LHCN-M2 (cell line): ENCODE data around the gene TMEM181. TPM values are rescaled to one million over a fixed set of nuclear protein-coding genes. Genes with fewer than 3 reads are reported as not detected.
"Not testable (repeated sequence)": the region's sequence is repeated elsewhere in the genome, so short reads cannot be mapped to it uniquely, and the experiment has no call there.

ENCODE experiments used
- DNase-seq: peaks from one replicate; pipeline ENCODE4 v3.0.0-alpha.2; 2012; ENCODE audit warnings: low read depth
- total RNA-seq: library from RNA; depleted of rRNA; stranded (reverse); fragments of >200 nt; gene quantifications from 2 replicates; pipeline ENCODE4 v1.2.3, GENCODE V29; 2014

Gene TMEM181
- total RNA-seq, 1 experiment from 2014 or later, result 43.4 TPM

DNA sequence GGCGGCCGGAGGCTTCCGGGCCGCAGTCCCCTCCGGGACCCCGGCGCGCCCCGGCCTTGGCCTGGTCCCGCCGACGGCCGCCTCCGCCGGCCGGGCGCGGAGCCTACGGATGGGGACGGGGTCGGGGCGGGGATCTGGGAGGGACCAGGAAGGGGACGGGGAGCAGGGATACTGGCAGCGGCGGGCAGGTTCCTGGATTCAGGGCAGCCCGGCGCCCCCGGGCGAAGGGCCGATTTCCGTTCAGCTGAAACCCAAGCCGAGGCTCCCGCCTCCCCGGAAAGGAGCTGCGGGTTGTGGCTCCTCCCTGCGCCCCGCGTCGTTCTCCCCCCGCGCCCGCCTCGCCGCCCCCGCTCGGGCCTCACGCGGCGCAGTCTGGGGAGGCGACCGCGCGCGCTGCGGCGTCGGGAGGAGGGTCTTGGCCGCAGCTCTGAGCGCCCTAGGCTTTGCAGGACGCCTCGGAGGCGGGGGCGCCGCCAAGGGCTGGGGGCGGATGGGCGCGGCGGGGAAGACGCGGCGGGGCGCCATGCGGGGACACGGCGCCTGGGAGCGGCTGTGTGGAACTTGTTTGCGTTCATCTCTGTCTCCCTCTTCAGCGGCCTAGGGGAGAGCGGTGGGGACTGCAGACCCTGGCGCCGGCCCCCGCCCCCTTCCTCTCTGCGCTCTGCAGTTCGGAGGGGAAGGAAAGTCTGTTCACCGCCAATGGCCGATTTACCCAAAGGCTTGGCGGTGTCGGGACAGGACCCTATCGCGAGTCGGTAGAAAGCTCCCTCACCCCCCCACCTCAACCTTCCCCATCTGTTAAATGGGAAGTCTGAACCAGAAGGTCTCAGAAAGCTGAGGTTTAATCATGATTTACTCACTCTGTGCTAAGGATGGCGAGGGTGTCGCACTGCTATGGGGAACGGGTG, 22.7 kb upstream of the TMEM181 start:
- DNase-seq, result no peak

DNA sequence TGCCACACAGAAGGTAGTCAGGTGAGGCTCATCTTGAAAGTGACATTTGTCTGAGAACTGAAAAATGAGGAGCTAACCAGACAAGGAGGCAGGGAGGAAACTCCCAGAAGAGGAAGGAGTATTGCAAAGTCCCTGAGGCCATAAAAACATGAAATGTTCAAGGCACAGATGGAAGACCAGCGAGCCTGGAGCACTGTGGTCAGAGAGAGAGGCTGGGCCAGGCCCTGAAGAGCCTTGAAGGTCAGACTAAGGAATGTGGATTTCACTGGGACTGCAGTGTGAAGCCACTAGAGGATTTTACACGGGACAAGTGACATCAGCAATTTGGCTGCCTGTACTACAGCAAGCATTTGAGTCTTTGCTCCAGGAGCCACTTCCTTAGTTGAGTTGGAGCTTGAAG, 21.1 kb upstream of the TMEM181 start:
- no peak for DNase-seq

DNA sequence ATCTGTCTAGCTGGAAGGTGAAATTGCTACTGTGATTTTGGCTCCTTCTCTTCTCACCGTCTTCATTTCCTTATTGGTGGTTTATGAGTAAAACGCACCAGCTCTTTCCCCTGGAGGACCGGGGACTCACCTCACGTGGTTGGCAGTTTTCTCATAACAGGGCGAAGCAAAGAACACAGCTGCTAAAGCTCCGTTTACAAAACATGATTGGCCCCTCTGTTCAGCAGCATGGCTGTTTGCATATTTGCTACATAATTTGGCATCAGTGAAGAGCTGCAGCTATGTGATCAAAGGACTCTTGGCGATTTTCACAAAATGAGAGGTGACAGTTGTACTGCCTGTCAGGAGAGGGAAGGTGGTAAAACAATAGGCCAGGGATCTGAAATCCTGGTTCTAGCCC, 20.5 kb upstream of the TMEM181 start:
- no peak for DNase-seq

DNA sequence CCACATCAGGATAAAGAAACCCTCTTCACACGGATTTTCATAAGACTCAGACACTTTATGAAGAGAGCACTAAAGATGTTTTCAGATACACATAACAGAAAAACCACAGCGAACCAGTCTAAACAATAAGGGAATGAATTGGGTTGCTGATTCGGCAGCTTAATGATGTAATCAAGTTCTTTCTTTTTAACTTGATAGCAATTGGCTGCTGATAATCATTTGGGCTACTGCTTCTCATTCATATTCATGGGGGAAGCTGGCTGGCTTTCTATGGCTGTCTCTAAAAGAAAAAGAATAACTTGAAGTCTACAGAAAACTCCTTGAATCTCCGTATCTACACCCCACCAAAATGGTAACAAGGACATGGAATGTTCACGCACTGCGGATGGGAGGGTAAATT, 20.0 kb upstream of the TMEM181 start:
- no peak for DNase-seq

DNA sequence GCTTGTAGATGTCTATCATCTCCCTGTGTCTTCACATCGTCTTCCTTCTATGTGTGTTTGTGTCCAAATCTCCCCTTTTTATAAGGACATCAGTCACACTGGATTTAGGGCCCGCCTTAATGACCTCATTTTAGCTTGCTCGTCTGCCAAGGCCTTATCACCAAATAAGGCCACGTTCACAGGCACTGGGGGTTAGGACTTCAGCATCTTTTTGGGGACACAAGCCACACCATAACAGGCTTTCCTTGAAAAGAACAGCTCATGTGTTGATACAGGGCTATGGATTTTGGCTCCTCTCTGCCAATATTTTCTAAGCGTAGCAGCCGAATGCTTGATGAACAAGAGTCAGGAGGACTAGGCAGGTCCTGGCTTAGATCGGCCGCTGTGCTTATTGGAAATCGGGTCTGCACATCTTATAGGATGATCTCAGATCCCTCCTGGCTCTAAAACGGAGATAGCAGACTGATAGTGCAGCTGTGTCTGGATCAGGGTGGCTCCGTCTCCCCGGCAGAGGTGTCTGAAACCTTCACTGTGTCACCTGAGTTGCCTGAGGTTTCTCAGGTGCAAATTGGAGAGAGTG, 16.2 kb upstream of the TMEM181 start:
- DNase-seq, result no peak

DNA sequence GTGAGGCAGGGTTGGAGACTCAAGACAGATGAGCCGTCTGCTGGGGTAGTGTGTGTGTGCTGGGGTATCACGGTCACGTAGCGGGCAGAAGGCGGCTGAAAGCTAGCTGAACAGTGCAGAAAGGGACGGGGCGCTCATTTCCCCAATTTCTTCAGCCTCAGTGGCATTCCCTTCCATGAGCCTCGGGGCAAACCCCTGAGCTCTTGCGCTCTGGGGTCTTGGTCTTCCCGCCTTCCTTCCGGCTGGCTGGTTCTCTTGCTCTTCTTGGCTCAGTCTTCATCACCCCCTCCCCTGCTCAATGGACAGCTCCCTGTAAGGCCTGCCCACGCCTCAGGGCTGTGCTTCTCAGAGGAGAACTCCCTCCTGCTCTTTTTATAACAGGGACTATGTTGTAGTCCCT, 15.5 kb upstream of the TMEM181 start:
- DNase-seq, result no peak

DNA sequence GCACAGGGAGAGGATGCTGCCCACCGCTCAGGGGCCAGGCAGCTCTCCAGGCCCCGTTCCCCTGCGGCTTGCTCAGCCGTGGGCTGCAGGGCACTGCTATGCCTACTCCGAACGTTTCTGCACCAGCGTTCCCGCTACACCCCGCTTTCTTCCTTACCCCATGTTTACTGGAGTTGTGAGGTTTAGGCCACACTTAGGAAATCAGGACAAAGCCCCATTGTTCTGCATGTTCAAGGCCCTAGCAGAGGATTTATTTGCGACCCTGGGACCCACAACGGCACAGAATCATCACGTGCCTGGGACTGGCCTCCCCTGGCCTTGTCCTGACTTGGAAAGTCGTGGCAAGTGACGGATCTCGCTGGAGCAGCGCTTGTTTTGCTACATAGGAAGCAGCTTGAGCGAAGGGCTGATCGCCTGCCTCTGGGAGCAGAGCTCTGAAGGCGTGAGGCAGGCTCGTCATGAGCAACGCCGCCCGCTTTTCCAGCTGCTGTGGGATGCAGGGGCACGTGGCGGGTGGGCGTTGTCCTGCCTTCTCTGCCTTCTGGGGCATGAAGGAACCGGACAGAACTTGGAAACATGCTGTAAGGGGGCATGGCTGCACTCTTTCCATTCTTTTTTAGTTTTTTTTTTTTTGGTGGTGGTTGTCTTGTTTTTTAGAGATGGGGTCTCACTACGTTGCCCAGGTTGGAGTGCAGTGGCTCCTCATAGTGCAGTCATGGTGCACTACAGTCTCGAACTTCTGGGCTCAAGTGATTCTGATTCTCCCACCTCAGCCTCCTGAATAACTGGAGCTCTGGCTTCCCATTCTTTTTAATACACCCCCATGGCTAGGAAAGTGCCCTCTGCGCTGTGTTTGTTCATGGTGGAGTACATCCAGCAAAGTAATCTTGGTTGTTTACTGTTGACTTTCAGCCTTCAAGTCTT, 14.6 kb upstream of the TMEM181 start:
- DNase-seq, result no peak

DNA sequence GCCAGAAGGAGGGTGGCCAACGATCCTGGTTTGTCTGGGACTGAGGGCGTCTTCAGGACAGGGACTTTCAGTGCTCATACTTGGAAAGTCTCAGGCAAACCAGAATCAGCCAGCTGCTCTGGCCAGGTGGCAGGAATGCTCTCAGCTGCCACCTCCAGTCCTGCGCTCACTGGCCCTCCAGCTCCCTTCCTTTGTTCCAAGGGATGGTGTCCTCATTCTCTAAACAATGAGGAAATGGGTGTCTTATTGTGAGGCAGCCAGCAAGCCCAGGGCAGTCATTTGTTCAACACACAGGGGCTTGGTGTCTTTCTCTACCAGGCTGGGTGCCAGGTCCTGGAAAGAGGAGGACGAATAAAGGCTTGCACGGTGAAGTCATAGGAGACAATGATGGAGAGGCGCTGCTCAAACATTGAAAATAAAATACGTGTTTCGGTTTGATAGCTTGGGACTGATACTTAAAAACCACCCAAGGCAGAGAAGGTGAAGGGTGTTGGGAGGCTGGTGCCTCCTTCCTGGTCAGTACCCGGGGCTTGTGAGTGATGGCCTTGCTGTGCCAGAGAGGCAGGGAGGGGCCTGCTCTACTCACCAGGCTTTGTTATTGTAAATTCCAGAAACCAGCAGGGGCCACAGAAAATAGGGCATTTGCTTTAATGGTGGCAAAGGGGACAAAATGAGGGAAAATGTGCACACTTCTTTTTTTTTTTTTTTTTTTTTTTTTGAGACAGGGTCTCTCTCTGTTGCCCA, 11.3 kb upstream of the TMEM181 start:
- DNase-seq, result no peak

DNA sequence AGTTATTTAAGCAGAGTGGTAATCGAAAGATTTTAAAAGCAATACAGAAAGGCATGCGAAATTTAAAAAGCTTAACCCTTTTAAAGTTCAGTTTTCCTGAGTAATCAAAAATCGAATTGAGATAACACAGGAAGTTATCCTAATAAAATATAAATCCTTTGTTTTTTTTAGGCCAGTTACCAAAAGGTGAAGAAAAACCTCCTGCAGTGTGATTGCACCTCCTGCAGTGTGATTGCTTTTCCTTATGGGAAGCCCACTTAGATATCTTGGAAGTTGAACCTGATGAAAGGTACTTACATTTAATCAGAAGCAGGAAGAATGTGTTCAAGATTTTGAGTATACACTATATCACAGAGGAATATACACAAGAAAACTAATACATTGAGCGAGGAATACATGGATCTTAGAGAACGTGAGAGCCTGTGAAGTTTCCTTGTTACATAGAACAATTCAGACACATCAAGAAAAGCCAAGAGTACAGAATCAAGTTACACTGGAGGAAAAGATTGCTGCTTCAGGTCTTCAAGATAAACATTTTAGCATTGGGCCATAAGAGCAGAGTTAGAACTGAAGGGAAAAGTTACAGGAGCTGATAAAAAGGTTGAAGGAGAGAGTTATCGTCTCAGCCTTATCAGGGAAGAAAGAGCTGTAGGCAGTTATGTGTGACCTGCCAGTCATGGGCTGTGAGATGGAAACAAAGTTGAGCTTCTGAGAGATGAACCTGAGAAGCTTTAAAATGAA, 7.7 kb upstream of the TMEM181 start:
- DNase-seq, result no peak

DNA sequence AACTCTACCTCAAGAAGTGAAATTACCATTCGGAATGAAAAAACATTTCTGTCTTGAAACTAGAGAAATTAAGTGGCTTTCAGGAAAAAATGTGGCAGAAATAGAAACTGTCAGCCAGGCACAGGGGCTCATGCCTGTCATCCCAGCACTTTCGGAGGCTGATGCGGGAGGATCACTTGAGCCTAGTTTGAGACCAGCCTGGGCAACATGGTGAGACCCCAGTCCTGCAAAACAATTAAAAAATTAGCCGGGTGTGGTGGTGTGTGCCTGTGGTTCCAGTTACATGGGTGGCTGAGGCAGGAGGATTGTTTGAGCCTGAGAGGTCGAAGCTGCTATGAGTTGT, 7.1 kb upstream of the TMEM181 start:
- DNase-seq, result no peak

DNA sequence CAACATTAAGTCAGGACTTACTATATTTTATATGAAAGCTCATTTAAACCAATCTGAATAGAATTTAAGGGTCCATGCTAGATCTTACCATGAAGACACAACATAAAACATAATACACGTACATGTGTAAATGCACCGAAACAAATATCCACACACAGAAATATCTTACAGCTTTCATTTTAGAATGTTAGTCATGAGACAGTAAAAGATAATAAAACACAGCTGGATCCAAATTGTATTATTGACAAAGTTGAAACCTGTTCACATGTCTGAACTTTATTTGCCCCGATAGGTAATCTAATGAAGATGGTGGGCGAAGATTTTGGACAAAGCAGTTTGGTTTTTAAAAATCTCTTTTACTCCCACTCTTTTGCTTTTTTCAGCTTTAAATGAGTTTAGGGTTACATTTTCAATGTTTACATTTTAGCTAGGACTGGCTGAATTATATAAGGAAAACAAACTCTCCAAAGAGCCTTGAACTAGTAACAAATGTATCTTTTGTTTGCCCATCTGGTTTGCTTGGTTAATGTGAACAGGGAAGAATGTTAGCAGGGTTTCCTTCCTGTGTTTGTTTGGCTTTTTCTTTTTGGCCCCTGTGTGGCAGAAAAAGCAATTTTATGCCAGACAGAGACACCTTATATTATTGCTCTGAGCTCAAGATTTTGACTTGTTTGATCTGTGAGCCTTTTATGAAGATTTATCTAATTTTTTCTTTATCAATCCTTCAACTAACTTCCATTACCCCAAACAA, 5.1 kb upstream of the TMEM181 start:
- DNase-seq, result no peak

DNA sequence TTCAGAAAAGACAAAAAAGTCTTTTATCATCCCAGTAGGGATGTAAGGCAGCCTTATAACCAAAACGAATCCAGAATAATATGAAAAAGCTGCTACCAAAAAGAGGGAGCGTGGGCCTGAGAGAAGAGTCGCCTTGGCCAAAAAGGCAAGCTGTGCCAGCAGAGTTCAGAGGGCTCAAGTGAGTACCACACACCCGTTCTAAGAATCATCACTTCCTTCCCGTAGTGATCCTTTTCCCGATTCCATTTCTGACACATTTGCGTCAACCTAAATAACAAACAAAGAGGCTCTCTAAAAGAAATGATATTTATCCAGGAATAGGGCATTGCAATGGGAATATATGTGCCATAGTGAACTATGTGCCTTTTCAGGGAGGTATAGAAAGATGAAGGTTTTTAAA, 3.8 kb upstream of the TMEM181 start:
- no peak for DNase-seq

DNA sequence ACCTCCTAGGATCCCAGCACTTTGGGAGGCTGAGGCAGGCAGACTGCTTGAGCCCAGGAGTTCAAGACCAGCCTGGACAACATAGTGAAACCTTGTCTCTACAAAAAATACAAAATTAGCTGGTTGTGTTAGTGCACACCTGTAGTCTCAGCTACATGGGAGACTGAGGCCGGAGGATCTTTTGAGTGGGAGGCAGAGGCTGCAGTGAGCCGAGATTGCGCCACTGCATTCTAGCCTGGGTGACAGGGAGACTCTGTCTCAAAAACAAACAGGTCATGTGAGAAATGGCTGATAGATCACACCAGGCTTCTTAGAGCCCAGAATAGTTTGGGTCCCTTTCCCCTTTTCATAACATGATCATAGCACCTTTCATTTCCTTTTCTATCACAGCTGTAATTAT, 2.8 kb upstream of the TMEM181 start:
- not testable (repeated sequence) for DNase-seq

DNA sequence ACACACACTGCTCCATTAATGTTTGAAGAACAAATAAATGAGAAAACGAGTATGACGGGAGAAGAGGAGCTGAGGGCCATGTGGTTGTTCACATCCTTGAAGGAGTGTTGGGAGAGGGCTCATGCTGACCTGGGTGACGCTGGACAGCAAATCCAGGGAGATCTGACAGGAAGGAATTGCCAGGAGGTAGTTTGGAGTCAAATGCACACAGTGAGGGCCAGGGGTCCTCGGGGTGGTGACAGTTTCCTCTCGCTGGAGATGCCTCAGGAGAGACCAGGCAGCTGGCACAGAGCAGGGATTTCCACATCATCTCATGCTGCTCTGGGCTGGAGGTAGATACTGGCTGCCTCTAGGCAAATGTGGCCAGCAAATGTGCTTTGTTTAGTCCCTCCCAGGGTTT, 2.0 kb upstream of the TMEM181 start:
- no peak for DNase-seq

DNA sequence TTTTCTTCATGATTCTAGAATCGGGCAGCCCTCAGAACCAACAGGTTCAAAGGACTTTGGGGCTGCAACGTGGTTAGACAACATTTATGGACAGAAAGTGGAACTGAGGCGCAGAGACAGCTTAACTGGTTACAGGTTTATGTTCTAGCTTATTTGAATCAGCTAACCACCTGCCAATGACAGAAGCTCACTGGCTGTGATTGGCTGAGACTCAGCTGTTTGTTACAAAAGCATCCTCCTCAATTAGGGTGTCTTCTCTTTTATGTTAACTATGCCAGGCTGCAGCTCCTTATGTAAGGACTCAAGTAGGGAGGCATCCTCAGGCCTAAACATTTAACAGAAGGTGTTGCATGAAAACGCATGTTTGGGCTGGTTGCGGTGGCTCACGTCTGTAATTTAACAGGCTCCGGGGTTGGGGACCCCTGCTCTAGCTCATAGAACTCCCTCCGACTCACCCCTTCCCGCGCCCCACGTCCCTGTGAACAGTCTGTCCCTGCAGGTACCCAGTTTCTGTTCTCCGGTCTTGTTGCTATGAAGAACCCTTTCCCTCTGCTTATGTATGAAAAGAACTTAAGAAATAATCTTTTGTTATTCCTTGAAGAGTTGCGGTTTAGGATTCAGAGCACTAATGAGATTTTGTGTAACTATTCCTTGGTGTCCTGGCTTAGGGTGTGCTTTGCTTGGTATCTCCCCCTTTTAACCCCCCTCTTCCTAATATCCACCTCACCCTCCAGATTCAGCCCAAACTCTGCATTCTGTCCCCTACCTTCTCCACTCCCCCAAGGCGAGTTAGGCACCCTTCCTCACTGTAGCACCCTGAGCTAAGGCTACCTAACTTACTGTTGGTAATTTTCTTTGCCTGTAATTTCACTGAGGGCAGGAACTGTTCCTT, 1.2 kb upstream of the TMEM181 start:
- no peak for DNase-seq

DNA sequence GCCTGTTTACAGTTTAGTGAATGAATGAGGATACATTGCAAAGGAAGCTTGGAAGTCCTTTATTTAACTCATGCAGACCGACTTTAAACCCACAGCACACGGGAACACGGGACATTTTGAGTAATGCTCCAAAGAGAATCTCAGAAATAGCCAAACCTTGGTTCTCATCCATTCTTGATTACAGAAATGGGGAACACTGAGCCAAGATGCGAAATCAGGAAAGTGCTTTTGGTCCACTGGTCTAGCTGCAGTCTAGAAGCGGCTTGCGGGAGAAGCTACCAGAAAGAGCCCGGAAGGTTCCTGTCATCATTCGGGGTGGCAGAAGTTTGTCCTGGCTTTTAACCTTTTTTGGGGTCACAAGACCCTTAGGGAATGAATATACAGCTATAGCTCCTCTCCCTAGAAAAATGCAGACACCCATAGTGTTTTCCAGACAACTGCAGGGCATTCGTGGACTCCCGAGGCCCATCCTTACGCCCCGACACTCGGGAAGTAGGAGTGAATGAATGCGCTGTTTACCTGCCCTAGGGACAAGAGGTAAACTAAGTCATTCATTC, 475 bp upstream of the TMEM181 start:
- DNase-seq, result no peak

DNA sequence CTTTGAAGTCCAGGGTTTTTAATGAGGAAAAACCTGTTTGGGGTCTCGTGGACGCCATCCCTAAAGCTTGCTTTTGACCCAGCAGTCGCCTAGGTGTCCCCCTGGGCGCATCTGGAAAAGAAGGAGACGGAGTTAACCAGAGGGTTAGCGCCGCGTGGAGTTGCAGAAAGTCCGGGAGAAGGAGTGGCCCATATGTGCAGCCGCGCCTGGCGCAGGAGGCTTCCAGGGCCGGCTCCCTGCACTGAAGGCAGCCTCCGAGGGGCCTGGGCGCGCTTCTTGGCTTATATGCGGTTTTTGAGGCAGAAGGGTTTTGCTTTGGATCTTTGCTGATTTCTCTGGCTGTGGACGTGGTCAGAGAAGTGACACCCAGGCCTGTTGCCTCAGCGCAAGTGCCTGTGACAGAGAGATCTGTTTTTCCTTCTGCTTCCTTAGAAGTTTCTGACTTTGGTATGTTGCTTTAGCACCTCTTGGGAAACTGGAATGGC, 987 bp downstream of the TMEM181 start:
- no peak for DNase-seq

DNA sequence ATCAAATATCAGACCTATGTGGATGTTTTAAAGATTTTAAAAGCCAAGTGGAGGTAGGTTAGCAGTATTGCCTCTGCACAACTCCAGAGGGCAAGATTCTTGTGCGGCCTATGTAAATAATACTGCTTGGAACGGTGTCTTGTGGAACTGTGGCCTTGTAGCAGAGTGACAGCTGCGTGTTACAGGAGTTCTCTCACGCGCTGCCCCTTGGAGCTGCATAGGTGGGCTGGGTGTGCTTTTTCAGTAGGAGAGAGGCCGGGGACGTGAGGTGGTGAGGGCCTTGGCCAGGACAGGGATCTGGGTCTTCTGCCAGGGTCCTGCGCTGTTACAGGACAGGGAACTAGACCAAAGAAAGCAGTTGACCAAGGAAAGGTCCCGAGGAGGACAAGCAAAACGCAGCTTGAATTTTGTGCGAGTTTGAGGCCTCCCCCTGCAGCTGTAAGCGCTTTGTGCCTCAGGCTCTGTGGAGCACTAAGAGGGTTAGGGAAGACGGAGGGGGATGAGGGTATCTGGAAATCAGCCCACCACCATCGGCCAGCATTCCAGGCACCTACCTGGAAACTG, 1.5 kb downstream of the TMEM181 start:
- no peak for DNase-seq
